ENCODE data around the gene ARHGEF33.
"Not testable (repeated sequence)": the region's sequence is repeated elsewhere in the genome, so short reads cannot be mapped to it uniquely, and the experiment has no call there.

ARHGEF33 gene

DNA sequence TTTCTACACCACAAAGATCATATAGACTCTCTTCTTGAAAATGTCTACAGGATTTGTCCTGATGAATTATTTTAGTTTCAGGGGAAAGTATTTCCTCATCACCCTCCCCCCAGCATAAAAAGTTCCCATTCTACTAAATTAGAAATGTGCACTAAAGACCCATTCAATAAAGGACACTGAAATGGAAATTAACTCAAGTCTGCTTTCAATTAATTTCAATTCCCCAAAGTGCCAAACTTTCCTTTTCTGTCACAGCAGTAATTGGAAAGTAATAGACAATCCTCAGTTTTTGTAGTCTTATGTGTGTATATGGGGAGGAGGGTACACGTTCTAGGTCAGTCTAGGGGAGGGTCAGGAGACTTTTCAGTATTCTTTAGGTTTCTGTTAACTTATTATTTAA lies 21.5 kb downstream of the ARHGEF33 start:
- no peak for DNase-seq

DNA sequence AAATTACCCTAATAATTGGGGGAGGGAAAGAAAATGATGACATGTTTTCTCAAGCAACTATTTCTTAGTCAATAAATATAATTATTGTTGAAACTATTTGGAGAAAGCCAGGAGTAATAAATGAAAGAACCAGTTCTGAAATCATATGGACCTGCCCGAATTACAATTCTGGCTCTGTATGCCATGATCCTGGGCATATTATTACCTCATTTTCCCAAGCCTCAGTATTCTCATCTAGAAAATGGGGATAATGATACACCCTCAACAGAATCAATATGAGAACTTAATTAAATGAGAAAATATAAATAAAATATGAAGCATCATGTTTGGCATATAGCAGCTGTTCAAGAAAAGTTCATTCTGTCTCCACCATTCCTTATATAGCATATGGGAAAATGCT lies 22.9 kb downstream of the ARHGEF33 start:
- no peak for DNase-seq

DNA sequence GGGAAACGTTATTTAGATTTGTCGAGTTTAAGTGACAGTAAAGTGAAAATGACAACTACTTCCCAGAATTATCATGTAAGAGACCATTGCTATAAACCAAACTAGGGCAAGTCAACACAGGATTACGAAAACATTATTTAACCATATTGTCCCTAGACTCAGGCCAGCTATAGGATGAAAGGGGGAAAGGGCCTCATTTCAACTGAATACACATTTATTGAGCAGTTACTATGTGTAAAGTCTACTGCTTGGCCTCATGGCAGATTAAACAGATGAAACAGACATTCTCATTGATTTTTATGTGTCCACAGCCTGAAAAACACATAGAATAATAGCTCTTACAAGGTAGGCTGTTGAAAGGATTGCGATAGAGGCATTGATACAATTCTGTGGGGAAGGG lies 32.7 kb downstream of the ARHGEF33 start:
- DNase-seq, result no peak

DNA sequence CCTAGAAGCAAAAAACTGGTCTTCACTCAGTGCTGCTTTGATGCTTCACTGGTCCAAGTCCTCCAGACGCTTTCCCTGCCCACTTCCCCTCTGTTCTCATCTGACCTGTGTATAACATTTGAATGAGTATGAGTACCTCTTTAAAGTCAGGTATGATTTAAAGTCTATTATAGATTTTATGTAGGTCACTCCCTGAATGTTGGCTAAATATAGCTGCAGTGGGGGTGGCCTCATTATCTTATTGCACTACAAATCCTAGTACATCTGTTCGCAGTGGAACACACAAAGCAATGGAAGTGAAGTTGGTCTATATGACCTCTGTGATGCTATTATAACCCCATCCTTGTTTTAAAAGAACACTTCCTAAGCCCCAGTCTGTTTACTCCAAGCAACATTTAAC lies 33.2 kb downstream of the ARHGEF33 start:
- no peak for DNase-seq

DNA sequence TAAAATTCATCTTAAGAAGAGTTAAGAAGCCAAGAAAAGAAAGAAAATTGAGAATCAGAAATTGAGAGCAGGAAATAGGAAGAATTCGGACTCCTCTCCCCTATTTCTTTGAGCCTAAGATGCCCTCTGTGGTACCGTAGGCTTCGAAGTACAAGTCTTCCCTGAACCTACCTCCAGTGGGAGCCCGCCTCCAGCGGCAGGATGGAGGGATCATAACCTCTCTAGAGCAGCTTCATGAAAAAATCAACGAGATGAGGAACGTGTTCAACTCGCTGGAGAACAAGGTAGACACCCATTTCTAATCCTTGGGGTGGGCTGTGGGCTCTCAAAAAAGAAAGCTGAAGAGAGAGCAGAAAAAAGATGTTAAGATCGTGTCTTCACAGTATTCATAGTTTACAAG lies 36.3 kb downstream of the ARHGEF33 start:
- DNase-seq, result no peak

DNA sequence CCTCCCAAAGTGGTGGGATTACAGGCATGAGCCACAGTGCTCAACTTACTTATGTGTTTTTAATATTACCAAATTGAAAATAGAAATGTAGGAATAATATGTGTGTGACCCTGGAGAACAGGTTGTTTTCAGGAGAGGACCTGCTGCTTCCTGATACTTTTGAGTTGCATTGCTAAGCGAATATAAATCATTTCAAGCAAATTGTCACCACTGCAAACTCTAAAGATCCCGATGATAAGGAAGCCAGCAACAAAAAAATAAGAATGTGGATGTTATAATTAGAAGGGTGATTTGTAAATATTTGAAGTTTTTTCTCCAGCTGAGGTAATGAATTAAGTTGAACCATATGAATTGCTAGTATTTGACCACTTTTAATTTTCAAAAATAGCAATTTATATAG lies 40.9 kb downstream of the ARHGEF33 start:
- no peak for DNase-seq

DNA sequence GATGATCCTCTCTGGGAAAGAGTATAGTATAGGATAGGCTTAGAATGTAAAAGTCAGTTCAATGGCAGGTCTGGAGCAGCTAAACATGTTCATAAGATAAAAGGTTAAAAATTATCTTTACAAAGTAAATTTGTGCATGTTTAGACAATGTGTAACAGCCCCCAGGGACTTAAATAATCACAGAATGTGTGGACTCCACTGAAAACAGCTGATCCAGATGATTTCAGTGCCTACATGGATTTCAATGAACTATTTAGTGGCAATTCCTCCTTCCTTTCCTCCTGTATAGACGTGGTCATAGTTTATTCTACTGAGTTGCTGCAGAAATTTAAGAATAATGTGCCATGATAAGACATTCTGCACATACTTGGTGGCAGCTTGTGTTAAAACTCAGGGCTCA lies 42.9 kb downstream of the ARHGEF33 start:
- no peak for DNase-seq

DNA sequence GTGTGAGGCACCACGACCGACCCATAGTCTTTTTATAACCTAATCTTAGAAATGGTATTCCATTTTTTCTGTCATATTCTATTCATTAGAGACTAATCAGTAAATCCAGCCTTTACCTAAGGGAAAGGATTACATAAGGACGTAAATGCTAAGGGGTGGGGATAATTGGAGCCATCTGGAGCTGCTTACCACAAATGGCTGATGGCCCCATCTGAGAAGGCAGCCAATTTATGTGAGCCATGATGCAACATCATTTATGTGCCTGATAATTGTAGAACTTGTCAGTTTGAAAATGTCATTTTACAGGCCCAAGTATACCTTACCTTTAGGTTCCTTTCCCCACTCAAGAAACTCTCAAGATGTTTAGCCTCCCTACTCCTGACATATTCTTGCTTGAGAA lies 44.0 kb downstream of the ARHGEF33 start:
- DNase-seq, result no peak

DNA sequence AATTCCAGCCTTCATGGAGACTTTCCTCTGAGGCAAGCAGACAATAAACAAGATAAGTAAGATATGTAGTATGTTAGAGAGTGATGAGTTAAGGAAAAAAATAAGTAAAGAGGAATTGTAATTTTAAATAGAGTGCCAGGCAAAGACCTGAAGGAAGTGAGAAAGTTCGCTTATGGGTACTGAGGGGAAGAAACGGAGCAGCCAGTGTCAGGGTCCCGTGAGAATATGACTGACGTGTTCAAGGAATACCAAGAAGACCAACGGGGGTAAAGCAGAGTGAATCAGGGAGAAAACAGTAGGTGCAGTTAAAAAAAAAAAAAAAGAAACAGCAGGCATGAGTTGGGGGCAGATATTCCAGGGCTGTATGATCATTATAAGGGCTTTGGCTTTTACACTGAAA lies 45.1 kb downstream of the ARHGEF33 start:
- DNase-seq, result no peak

DNA sequence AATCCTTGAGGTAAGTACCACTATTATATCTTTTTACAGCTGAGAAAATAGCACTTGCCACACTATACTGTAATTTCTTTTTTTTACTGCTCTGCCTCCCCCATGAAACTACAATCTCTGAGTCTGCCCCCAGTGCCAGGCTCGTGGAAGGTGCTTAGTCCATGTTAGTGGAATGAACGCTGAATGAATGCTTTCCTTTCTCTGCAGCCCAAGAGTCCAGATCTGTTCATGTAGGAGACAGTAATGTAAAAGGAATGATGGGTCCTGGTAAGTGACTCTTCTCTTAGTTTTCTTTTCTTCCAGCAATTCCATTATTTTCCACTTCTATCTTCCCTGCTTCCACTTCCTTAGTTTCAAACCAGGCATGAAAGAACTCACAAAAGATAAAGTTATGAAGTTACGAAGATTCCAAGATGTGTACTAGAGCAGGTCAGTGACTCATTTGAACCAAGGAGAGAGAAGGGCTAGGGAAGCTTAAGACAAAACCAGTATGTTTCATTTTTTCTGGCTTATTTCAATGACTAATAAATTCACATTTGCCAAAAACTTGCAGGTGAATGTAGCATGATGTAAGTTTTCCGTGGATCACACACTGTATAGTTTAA lies 46.0 kb downstream of the ARHGEF33 start:
- DNase-seq, result no peak

DNA sequence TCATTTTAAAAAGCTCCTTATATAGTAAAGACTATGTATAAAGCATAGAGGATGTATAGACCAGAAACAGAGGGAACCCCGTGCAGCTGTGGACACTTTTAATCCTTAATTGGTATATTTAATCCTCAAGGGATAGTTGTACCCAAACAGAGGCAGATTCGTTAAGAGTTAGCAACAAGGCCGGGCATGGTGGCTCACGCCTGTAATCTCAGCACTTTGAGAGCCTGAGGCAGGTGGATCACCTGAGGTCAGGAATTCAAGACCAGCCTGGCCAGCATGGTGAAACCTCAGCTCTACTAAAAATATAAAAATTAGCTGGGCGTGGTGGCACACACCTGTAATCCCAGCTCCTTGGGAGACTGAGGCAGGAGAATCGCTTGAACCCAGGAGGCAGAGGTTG lies 46.8 kb downstream of the ARHGEF33 start:
- DNase-seq, result not testable (repeated sequence)

DNA sequence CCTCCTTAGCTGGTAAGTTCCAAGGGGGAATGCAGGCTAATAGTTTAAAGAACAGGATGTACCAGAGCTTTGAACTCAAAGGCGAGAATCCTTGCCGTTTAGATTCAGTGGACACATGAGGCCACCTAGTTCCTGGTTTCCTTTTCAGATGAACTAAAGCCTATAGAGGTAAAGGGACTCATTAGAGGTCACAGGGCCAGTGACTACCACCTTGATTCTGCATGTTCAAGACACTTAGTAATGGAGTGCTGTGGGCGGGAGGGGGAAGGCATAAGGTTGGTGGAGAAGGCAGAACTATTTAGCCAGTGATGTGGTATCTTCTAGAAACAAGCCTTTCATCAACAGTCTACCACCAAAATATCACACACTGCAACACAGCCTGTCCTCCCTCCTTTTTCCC lies 47.9 kb downstream of the ARHGEF33 start:
- DNase-seq, result no peak

DNA sequence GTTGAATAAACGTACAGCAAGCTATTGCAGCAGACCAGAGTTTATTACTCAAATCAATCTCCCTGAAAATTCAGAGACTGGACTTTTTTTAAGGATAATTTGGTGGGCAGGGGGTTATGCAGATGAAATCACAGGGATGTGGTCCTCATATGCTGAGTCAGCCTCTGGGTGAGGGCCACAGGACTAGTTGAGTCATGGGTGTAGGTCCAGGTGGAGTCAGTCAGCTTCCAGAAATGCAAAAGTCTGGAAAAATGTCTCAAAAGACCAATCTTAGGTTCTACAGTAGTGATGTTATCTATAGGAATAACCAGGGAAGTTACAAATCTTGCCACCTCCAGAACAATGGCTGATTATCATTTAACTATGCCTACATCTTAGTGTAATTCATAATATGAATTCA lies 51.1 kb downstream of the ARHGEF33 start:
- DNase-seq, result no peak

DNA sequence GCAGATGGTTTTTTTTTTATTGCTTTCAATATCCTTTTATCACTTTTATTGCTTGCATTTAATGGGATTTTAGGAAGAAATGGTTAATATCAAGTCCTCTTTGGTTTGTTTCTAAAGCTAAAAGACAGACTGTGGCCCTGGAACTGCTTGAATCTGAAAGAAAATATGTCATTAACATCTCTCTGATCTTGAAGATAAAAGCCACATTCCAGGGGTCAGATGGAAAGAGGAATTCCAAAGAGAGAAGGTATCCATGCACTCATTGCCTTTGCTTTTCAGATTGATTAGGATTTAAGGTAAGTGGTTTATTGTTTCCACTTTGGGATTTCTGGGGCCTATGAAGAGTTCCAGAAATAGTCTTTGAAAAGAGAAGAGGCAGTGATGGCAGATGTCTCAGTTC lies 54.1 kb downstream of the ARHGEF33 start:
- no peak for DNase-seq

DNA sequence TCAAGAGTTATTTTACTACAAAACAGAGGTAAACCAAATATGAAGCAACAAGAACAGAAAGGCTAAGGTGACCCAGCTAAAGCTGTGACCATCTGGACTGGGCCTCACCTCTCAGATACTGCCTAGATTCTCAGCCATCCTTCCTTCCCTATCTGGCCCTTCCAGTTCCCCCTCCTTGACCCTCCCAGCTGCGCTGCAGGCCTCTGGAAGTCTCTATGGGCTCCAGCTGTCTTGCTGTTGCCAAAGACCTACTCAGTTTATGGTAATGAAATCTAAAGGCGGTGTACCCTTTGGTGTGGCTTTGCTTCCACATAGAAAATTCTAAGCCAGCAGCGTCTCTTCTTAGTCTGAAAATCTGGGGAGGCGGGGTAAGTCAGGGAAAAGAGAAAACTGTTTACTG lies 55.7 kb downstream of the ARHGEF33 start:
- DNase-seq, result no peak

DNA sequence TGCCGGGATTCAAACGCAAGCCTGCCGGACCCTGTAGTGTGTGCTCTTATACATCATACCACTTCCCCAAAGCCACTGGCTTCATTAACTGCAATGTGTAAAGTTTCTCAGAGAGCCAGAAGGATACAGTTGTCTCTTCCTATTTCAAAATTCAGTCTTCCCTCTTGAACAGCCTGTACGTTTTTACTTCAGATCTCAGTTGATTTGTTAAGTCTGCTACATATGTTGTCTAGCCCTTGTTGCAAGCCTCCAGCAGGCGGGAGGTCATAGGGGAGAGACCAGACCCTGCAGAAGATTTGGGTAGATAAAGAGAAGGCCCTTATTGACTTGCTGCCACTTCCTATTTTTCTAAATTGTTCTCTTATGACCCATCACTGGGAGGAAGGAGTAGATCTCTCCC lies 56.2 kb downstream of the ARHGEF33 start:
- DNase-seq, result no peak

DNA sequence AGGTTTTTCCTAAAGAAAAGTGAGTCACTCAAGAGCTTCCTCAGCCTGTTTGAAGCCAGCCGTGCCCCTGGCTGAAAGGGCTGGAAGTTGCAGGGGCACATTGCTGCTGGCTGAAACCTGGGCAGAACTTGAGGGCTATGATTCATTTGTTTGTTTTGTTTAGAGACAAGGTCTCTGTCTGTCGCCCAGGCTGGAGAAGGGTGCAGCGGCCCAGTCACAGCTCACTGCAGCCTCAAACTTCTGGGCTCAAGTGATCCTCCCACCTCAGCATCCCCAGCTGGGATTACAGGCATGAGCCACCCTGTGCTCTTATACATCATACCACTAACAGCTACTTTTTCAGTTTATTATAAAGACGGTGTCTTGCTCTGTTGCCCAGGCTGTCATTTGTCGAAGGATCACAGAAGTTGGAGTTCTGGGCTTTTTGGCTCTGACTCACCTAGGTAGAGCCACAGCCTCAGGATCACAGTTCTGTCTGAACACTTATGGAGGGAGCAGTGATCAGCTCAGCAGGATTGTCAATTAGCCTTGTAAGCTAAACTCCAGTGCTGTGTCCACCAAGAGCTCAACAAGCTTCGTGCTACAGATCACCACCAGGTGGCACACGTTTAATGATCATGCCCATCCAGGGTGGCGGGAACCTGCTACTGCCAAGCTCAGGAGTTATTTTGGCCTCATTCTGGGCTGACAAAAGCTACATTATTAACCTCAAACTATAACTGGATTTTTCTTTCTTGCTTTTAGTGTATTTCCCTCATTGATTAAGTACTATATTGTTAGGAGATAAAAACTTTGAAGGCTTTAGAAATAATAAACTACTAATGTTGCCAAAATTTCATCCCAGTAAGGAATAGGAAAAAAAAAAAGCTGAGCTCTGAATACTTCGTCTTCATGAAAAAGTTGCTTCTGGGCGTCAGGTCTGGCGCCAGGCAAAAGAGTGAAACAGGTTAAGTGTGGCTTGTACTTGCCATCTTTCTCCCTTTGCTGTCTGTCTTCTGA lies 57.9 kb downstream of the ARHGEF33 start:
- peak; percentile 60 to 61 for DNase-seq

DNA sequence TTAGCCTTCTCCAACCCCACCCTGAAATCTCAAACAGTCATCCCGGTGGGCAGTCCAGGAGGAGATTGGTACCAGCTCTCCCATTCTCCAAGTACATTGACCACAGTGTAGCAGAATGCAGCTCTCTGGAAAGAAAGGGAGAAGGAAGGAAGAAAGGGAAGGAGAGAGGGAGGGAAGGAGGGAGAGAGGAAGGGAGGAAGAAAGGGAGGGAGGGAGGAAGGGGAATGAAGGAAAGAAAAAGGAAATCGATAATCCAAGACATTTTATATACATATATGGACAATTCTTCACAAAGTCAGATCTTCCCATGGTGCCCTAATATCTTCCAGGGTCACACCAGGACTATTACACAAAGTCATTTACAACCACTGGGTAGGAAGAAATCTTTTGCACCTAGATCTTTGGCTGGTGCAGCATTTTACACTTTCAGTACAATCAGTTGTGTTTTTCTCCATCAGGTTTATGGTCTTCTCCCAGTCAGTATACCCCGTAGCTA lies 58.8 kb downstream of the ARHGEF33 start:
- DNase-seq, result no peak

DNA sequence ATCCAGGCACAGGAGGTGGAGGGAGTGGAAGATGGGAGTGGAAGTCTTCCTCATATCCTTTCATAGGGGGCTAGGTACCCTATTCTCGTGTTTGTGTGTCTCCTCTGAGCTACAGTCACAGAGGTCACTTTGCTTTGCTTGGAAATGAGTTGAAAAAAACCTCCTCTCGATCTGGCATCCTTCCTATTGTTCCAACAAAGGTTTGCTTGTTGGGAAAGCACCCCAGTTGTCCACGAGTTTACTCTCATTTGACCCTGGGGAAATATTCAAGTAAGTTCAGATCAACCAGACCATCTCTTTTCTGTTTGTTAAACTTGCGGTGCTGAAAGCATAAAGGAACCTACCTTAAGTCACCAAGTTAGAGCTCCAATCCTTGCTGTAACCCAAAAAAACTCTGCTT lies 59.3 kb downstream of the ARHGEF33 start:
- no peak for DNase-seq

DNA sequence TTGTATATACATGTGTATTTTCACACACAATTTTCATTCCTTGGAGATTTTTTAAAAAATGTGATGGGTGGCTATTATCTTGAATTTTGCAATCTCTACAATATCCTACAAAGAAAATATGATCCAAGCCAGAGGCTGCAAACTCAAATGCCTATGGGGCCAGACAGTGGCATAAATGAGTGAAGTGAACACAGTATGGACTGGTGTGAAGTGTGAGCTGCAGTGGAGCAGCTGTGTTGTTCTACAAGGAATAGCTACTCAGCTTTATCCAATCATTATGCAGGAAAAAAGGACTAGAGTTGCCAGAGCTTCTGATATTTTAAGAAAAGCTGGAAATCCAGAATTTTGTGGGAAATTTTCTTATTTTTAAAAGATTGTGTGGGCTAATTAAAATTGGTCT lies 62.1 kb downstream of the ARHGEF33 start:
- no peak for DNase-seq

DNA sequence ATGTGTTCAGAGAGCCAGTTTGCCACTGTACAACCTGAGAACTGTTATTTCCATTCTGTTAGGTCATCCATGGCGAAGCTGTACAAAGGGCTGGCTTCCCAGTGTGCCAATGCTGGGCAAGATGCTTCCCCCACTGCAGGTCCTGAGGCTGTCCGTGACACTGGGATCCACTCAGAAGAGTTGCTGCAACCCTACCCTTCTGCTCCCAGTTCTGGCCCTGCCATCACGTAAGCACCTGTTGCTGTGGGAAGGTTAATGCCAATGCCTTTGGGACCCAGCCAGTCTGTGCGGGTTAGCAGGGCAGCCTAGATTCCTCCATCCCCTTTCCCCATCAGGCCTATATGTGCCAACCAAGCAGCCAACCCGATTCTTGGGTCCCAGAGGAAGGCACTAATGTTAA lies 68.3 kb downstream of the ARHGEF33 start:
- DNase-seq, result no peak

DNA sequence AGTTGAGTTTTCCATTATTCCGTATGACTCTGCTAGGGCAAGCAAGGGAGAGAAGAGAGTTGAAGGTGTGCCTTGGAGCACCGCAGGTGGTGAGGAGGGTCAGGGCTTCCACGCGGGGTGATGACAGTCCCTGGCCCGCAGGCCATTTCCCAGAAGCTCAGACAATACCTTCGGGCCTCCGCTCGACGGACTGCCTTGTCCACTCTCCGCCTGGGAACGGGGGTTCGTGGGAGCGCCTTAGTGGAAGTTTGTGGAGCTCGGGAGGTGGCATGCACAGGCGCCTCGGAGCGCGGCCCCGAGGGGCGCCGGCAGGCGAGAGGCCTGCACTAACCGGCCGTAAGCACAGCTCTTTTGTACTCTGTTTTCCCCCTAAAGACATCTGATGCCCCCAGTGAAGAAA lies 69.8 kb downstream of the ARHGEF33 start:
- no peak for DNase-seq

DNA sequence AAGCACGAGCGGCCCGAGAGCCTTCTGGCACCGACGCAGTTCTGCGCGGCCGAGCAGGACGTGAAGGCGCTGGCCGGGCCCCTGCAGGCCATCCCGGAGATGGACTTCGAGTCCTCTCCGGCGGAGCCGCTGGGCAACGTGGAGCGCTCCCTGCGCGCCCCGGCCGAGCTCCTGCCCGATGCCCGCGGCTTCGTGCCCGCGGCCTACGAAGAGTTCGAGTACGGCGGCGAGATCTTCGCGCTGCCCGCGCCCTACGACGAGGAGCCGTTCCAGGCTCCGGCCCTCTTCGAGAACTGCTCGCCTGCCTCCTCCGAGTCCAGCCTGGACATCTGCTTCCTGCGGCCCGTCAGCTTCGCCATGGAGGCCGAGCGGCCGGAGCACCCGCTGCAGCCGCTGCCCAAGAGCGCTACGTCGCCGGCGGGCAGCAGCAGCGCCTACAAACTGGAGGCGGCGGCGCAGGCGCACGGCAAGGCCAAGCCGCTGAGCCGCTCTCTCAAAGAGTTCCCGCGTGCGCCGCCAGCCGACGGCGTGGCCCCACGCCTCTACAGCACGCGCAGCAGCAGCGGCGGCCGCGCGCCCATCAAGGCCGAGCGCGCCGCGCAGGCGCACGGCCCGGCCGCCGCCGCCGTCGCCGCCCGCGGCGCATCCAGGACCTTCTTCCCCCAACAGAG lies 70.4 kb downstream of the ARHGEF33 start:
- DNase-seq, result peak; percentile 54 to 64

Data from stimulated activated CD4-positive, alpha-beta T cell treated with anti-CD3 and anti-CD28 coated beads, Interleukin-2, amount 100 ng/mL, for 48 hours (primary cell).